Measurements from ENCODE around the gene PABPN1L.

Gene PABPN1L

GRCh38 chr16:88910284-88911135 lies 44.0 kb upstream of the PABPN1L start:
- Histone ChIP-seq H3K27ac (ENCODE audit: low read depth, low read length) (no peak overlapping the region), H3K4ac (ENCODE audit: low read depth, low read length) (no peak overlapping the region), H3K18ac (ENCODE audit: low read length) (no peak overlapping the region), H2BK120ac (ENCODE audit: insufficient read depth, low read length, poor library complexity) (no peak overlapping the region), H2BK5ac (ENCODE audit: low read depth, low read length, poor library complexity) (no peak overlapping the region), H3K27me3 (ENCODE audit: insufficient read depth, low read length) (no peaks in the 10 kb centered on the region), H2AFZ (ENCODE audit: insufficient read depth, low read length, poor library complexity) (no peak overlapping the region), H4K91ac (ENCODE audit: low read depth, low read length) (no peak overlapping the region), H3K4me2 (ENCODE audit: low read length) (no peak overlapping the region), H3K4me1 (ENCODE audit: control insufficient read depth in 1 of 2, insufficient read depth in 2 of 2, low read length in 2 of 2) (peaks cover 0 to 2% of the 10 kb centered on the region in 2 experiments), H3K9ac (ENCODE audit: low read length) (no peak overlapping the region), H3K4me3 (ENCODE audit: low read depth, low read length) (no peak overlapping the region), H2BK12ac (ENCODE audit: low read length) (no peak overlapping the region), H3K9me3 (ENCODE audit: insufficient read depth, low read depth, low read length) (peaks cover 5% of the 10 kb centered on the region), H2AK5ac (ENCODE audit: low read length) (no peak overlapping the region), H3K23ac (ENCODE audit: low read length) (no peak overlapping the region), H3K36me3 (ENCODE audit: control insufficient read depth in 1 of 2, insufficient read depth in 2 of 2, low read length in 2 of 2) (no peaks in the 10 kb centered on the region), H3K79me1 (ENCODE audit: low read length) (no peaks in the 10 kb centered on the region), H3K14ac (ENCODE audit: low read length) (no peak overlapping the region), H3K79me2 (ENCODE audit: control insufficient read depth, insufficient read depth, low read length, poor library complexity) (no peaks in the 10 kb centered on the region), H4K12ac (ENCODE audit: low read depth, low read length) (no peak overlapping the region), H4K8ac (ENCODE audit: low read depth, low read length) (no peak overlapping the region)
- no peak for DNase-seq
- WGBS (ENCODE audit: extremely low coverage, insufficient coverage, insufficient read length) = no CpG with 5 or more reads among the region's 26 CpGs

GRCh38 chr16:88909431-88910210 lies 43.2 kb upstream of the PABPN1L start:
- H3K79me1 ChIP-seq (ENCODE audit: low read length) = no peaks in the 10 kb centered on the region

GRCh38 chr16:88908307-88908706 lies 41.8 kb upstream of the PABPN1L start:
- H2AK5ac ChIP-seq (ENCODE audit: low read length) = no peak overlapping the region
- H4K8ac ChIP-seq (ENCODE audit: low read depth, low read length) = no peak overlapping the region
- H2BK12ac ChIP-seq (ENCODE audit: low read length) = no peak overlapping the region
- no peaks in the 10 kb centered on the region for H3K79me1 ChIP-seq (ENCODE audit: low read length)
- no peak overlapping the region for H2BK5ac ChIP-seq (ENCODE audit: low read depth, low read length, poor library complexity)
- no peaks in the 10 kb centered on the region for H3K79me2 ChIP-seq (ENCODE audit: control insufficient read depth, insufficient read depth, low read length, poor library complexity)
- peaks cover 0 to 2% of the 10 kb centered on the region in 2 experiments for H3K4me1 ChIP-seq (ENCODE audit: control insufficient read depth in 1 of 2, insufficient read depth in 2 of 2, low read length in 2 of 2)
- H2AFZ ChIP-seq (ENCODE audit: insufficient read depth, low read length, poor library complexity) = no peak overlapping the region
- H3K9ac ChIP-seq (ENCODE audit: low read length) = no peak overlapping the region
- H3K23ac ChIP-seq (ENCODE audit: low read length) = no peak overlapping the region
- no peaks in the 10 kb centered on the region for H3K27me3 ChIP-seq (ENCODE audit: insufficient read depth, low read length)
- H3K36me3 ChIP-seq (ENCODE audit: control insufficient read depth in 1 of 2, insufficient read depth in 2 of 2, low read length in 2 of 2) = no peaks in the 10 kb centered on the region
- H3K4me2 ChIP-seq (ENCODE audit: low read length) = no peak overlapping the region
- no peak overlapping the region for H4K12ac ChIP-seq (ENCODE audit: low read depth, low read length)
- no CpG with 5 or more reads among the region's 17 CpGs for WGBS (ENCODE audit: extremely low coverage, insufficient coverage, insufficient read length)
- DNase-seq = no peak
- no peak overlapping the region for H3K4ac ChIP-seq (ENCODE audit: low read depth, low read length)
- H3K9me3 ChIP-seq (ENCODE audit: insufficient read depth, low read depth, low read length) = no peaks in the 10 kb centered on the region
- no peak overlapping the region for H3K27ac ChIP-seq (ENCODE audit: low read depth, low read length)
- no peak overlapping the region for H3K14ac ChIP-seq (ENCODE audit: low read length)
- H3K4me3 ChIP-seq (ENCODE audit: low read depth, low read length) = no peak overlapping the region
- H4K91ac ChIP-seq (ENCODE audit: low read depth, low read length) = no peak overlapping the region
- no peak overlapping the region for H3K18ac ChIP-seq (ENCODE audit: low read length)
- H2BK120ac ChIP-seq (ENCODE audit: insufficient read depth, low read length, poor library complexity) = no peak overlapping the region

More at GRCh38 chr16:88909431-88910210, 43.2 kb upstream of the PABPN1L start:
- H2BK12ac ChIP-seq (ENCODE audit: low read length) = no peak overlapping the region
- H4K12ac ChIP-seq (ENCODE audit: low read depth, low read length) = no peak overlapping the region
- H3K4me3 ChIP-seq (ENCODE audit: low read depth, low read length) = no peak overlapping the region
- H4K91ac ChIP-seq (ENCODE audit: low read depth, low read length) = no peak overlapping the region
- no peak overlapping the region for H3K27ac ChIP-seq (ENCODE audit: low read depth, low read length)
- no peak overlapping the region for H3K23ac ChIP-seq (ENCODE audit: low read length)
- peaks cover 5% of the 10 kb centered on the region for H3K9me3 ChIP-seq (ENCODE audit: insufficient read depth, low read depth, low read length)
- H3K27me3 ChIP-seq (ENCODE audit: insufficient read depth, low read length) = no peaks in the 10 kb centered on the region
- H3K4me1 ChIP-seq (ENCODE audit: control insufficient read depth in 1 of 2, insufficient read depth in 2 of 2, low read length in 2 of 2) = peaks cover 0 to 2% of the 10 kb centered on the region in 2 experiments
- H3K4ac ChIP-seq (ENCODE audit: low read depth, low read length) = no peak overlapping the region
- H4K8ac ChIP-seq (ENCODE audit: low read depth, low read length) = no peak overlapping the region
- no peak overlapping the region for H3K4me2 ChIP-seq (ENCODE audit: low read length)
- no peak overlapping the region for H3K9ac ChIP-seq (ENCODE audit: low read length)
- H2AK5ac ChIP-seq (ENCODE audit: low read length) = no peak overlapping the region
- no peak overlapping the region for H3K18ac ChIP-seq (ENCODE audit: low read length)
- H3K79me2 ChIP-seq (ENCODE audit: control insufficient read depth, insufficient read depth, low read length, poor library complexity) = no peaks in the 10 kb centered on the region
- H3K36me3 ChIP-seq (ENCODE audit: control insufficient read depth in 1 of 2, insufficient read depth in 2 of 2, low read length in 2 of 2) = no peaks in the 10 kb centered on the region
- H2BK120ac ChIP-seq (ENCODE audit: insufficient read depth, low read length, poor library complexity) = no peak overlapping the region
- no peak for DNase-seq
- H3K14ac ChIP-seq (ENCODE audit: low read length) = no peak overlapping the region
- WGBS (ENCODE audit: extremely low coverage, insufficient coverage, insufficient read length) = no CpG with 5 or more reads among the region's 44 CpGs
- H2AFZ ChIP-seq (ENCODE audit: insufficient read depth, low read length, poor library complexity) = no peak overlapping the region
- no peak overlapping the region for H2BK5ac ChIP-seq (ENCODE audit: low read depth, low read length, poor library complexity)

GRCh38 chr16:88907768-88908167 lies 41.3 kb upstream of the PABPN1L start:
- H3K4me2 ChIP-seq (ENCODE audit: low read length) = no peak overlapping the region
- no CpG with 5 or more reads among the region's 4 CpGs for WGBS (ENCODE audit: extremely low coverage, insufficient coverage, insufficient read length)
- no peak overlapping the region for H2AK5ac ChIP-seq (ENCODE audit: low read length)
- H3K27me3 ChIP-seq (ENCODE audit: insufficient read depth, low read length) = no peaks in the 10 kb centered on the region
- H3K36me3 ChIP-seq (ENCODE audit: control insufficient read depth in 1 of 2, insufficient read depth in 2 of 2, low read length in 2 of 2) = no peaks in the 10 kb centered on the region
- DNase-seq = peak in 1 of 2 donors; percentile 5
- no peak overlapping the region for H4K8ac ChIP-seq (ENCODE audit: low read depth, low read length)
- H3K14ac ChIP-seq (ENCODE audit: low read length) = no peak overlapping the region
- no peak overlapping the region for H3K27ac ChIP-seq (ENCODE audit: low read depth, low read length)
- no peak overlapping the region for H4K12ac ChIP-seq (ENCODE audit: low read depth, low read length)
- no peak overlapping the region for H2BK5ac ChIP-seq (ENCODE audit: low read depth, low read length, poor library complexity)
- no peak overlapping the region for H2BK120ac ChIP-seq (ENCODE audit: insufficient read depth, low read length, poor library complexity)
- no peak overlapping the region for H3K4ac ChIP-seq (ENCODE audit: low read depth, low read length)
- H3K4me1 ChIP-seq (ENCODE audit: control insufficient read depth in 1 of 2, insufficient read depth in 2 of 2, low read length in 2 of 2) = peaks cover 0 to 2% of the 10 kb centered on the region in 2 experiments
- H4K91ac ChIP-seq (ENCODE audit: low read depth, low read length) = no peak overlapping the region
- no peak overlapping the region for H2BK12ac ChIP-seq (ENCODE audit: low read length)
- H3K9ac ChIP-seq (ENCODE audit: low read length) = no peak overlapping the region
- H3K9me3 ChIP-seq (ENCODE audit: insufficient read depth, low read depth, low read length) = no peaks in the 10 kb centered on the region
- no peak overlapping the region for H2AFZ ChIP-seq (ENCODE audit: insufficient read depth, low read length, poor library complexity)
- no peak overlapping the region for H3K23ac ChIP-seq (ENCODE audit: low read length)
- H3K18ac ChIP-seq (ENCODE audit: low read length) = no peak overlapping the region
- H3K4me3 ChIP-seq (ENCODE audit: low read depth, low read length) = no peak overlapping the region
- no peaks in the 10 kb centered on the region for H3K79me1 ChIP-seq (ENCODE audit: low read length)
- no peaks in the 10 kb centered on the region for H3K79me2 ChIP-seq (ENCODE audit: control insufficient read depth, insufficient read depth, low read length, poor library complexity)
